Ovary (tissue), 3 donors: ENCODE data around the gene GFRA1.

Experiments
- EP300 ChIP-seq: sonication (generic); formaldehyde crosslinking; IDR thresholded peaks from one replicate; pipeline ENCODE4 v1.6.1; 2017; ENCODE audit warnings: antibody characterized with exemption
- POLR2A ChIP-seq: fragments of 450-650 bp; IDR thresholded peaks from one replicate; pipeline ENCODE4 v1.6.1; 2017; ENCODE audit warnings: antibody characterized with exemption, mild to moderate bottlenecking, moderate library complexity
- TF ChIP-seq, protein P1 (sequence below), 3 donors: fragments of 450-650 bp in 2 of 3; fragments of 200-600 bp in 1 of 3; IDR thresholded peaks; one replicate each; pipeline versions ENCODE4 v1.5.1 to v1.8.0; 2016 to 2022; ENCODE audit warnings: antibody characterized with exemption in 3 of 3, mild to moderate bottlenecking in 1 of 3
- donor health status: DM: no; HTN: no; CAD: no.

DNA sequence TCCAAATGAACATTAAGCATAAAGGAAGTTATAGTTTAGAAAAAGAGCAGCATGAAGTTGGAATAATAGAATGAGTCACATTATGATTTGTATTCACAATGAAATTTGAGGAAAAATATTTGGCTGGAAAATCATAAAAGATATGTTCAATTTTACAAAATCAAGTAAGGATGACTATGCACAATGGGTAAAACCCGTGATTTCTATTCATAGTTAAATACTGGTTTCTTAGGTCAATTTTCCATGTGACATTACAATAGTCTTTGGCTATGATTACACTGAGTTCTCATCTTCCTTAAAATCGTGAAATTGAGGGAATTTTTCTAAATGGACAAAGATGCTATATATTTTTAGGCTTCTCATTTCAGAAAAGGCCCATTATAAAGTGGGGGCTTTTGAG, 33.8 kb upstream of the GFRA1 start:
- TF ChIP-seq, protein P1, sequence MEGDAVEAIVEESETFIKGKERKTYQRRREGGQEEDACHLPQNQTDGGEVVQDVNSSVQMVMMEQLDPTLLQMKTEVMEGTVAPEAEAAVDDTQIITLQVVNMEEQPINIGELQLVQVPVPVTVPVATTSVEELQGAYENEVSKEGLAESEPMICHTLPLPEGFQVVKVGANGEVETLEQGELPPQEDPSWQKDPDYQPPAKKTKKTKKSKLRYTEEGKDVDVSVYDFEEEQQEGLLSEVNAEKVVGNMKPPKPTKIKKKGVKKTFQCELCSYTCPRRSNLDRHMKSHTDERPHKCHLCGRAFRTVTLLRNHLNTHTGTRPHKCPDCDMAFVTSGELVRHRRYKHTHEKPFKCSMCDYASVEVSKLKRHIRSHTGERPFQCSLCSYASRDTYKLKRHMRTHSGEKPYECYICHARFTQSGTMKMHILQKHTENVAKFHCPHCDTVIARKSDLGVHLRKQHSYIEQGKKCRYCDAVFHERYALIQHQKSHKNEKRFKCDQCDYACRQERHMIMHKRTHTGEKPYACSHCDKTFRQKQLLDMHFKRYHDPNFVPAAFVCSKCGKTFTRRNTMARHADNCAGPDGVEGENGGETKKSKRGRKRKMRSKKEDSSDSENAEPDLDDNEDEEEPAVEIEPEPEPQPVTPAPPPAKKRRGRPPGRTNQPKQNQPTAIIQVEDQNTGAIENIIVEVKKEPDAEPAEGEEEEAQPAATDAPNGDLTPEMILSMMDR (IDR thresholded peaks at IDR 0.05), result no peak
- TF ChIP-seq EP300 (no peak), POLR2A (no peak)
